GM18511 (cell line): ENCODE data around the gene CILP.

Experiments
- ATAC-seq: cut with Tn5 transposase; IDR thresholded peaks from one replicate; pipeline ENCODE4 v1.9.1; 2021; ENCODE audit warnings: mild to moderate bottlenecking, moderate library complexity; ENCODE audit not compliant: unreplicated experiment

The CILP gene

DNA sequence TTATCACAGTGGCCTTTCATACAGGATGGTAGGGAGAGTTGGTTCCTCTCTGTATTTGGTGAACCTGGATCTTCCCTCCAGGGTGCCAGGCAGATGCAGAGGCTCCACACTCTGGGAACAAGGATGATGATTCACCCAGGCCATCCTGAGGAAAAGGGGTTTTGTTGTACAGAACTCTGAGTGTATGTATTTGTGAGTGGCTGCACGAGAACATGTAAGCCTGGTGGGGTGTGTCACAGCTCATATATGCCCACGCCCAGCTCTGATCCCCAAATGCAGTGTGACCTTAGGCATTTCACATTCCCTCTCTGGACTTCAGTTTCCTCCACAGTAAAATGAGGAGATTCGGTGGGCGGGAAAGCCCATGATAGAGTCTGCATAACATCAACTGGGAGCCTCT, 11.6 kb upstream of the CILP start:
- no peak for ATAC-seq

- ATAC-seq = no peak
Observed at GRCh38 chr15:65221697-65222096, 10.4 kb upstream of the CILP start.

DNA sequence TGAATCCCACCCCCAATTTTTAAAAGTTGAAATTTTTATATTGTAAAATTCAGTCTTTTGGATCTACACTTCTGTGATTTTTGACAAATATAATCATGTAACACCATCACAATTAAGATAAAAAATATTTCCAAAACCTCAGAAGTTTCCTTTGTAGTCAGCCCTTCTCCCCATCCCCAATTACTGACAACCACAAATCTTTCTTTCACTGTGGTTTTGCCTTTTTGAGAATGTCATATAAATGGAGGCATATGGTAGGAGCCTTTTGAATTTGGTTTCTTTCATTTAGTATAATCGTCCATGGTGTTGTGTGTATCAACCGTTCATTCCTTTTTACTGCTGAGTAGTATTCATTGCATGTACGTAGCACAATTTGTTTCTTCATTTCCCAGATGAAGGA, 7.9 kb upstream of the CILP start:
- no peak for ATAC-seq

DNA sequence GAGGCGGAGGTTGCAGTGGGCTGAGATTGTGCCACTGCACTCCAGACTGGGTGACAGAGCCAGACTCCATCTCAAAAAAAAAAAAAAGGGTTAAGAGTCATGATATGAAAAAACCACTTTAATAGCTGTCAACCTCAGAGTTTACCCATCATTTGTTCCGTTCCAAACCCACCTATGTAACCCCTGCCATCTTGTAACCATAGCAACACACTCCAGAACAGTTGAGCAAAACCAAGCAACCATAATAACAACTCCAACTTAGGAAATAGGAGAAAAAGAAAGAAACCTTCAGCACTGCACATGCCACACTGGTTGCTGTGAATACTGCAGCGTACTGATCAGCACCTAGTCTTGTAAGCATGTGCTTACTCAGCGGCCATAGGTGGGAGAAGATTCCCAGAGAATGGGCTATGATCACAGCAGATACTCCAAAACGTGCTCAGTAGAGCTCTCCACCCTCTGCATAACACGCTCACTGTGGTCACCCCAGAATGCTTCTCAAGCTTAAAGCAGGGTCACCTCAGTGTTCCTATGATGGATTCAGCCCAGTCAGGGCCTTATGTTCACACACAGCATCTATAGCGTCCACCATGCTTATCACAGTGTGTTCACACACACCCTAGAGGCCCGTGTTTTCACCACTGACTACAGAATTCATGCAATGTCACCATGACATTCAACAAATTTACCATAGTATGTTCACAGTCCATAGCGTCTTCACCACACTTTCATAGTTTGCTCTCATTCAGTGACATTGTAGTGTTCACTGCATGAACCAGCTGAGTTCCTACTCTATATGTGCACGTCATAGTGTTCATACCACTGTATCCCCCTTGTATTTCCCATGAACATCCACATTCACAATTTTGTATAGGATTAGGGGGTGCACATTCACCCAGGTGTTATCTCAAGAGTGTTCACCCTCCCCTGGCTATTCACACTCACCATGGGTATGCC, 6.5 kb upstream of the CILP start:
- no peak for ATAC-seq

DNA sequence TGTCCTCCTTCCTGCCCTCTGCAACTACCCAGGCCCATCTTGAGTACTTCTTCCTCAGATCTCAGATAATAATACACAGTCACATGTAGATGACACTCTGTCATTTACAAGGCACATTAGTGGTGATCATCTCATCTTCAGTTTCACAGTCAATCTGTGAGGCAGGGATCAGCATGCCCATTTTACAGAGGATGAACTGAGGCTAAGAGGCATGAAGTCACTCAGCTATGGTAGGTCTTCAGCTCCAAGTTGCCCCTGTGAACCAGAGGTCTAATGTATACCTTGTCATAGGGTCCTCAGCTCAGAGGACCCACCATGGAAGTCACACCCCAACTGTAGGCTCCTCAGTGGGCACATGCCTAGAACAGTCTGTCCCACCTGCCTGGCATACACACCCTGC, 4.2 kb upstream of the CILP start:
- ATAC-seq = no peak

DNA sequence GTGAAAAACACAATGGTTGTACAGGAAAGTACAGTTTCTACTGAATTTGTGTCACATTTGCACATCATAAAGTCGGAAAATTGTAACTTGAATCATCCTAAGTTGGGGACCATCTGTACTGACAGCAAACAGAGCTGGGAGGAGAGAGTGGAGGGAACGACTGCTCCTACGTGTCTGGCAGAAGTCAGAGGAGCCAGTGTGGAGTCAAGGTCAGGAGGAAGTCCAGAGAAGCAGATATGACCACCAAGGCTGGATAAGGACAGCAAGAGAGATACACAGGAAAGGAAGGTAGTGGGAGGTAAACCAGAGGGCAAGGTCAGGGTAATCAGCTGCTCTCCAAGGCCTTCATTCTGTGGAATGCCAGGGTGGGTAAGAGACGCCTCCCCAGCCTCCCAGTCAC, 2.7 kb upstream of the CILP start:
- no peak for ATAC-seq

- no peak for ATAC-seq
Observed at GRCh38 chr15:65213241-65213640, 2.0 kb upstream of the CILP start.

- ATAC-seq = no peak
Observed at GRCh38 chr15:65212097-65212496, 824 bp upstream of the CILP start.

DNA sequence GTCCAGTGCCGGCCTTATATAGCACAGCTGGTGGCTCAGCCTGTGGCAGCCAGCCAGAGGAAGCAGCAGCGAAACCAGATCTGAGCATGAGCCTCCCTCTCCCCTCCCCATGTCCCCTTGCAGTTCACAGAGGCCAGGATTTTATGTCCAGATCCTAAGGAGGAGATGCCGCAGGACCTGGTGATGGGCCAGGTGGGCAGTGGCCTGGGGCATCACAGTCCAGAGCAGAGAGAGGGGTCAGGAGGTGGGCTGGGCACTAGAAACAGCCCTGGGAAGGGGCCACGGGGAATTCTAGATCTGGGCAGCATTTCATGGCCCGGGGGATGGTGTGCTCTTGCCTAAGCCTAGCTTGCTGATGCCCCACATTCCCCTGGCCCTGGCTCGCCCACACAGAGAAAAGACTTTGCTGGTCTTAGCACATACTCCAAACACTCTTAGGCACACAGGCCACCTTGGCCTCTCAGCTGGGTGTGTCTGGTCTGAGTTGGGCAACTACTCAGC, 259 bp upstream of the CILP start:
- ATAC-seq = no peak

DNA sequence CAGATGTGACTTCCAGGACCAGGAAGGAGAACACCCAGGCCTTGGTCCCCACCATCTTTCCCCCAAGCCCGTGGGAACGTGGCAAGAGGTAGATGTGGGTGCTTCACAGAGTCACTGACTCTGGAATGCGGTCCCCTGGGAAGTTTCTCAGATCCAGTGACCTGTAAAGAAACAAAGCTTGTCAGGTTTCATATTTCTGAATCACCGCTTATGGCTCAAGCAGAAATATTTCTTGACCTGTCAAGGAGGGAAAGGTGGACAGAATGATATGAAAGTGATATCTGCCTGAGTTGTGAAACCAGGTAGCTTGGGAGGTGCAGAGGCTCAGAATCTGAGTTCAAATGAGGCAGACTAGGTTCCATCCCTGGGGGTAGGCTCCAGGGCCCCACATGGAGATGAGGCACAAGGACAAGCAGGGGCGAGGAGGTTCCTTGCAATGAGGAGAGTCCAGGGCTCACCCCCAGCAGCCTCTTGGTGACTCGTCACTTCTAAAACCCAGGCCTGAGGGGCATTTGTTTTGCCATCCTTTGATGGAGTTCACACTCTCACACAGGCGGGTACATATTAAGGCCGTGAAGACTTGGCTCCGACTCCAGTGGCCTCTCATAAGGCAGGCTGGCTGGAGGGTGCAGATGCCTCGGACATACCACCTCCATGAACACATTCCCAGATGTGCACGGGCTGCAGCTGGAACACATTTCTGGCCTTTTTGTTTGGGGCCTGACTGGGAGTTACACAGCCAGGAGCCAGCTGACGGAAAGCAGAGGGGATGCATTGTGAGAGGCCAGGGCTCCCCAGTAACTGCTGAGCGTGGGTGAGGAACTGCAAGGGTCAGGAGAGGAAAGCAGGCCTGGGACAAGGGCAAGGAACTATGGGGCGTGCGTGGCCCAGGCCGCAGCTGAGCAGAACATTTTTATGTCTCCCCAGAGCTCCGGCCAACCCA, 1.3 kb downstream of the CILP start:
- ATAC-seq = no peak

DNA sequence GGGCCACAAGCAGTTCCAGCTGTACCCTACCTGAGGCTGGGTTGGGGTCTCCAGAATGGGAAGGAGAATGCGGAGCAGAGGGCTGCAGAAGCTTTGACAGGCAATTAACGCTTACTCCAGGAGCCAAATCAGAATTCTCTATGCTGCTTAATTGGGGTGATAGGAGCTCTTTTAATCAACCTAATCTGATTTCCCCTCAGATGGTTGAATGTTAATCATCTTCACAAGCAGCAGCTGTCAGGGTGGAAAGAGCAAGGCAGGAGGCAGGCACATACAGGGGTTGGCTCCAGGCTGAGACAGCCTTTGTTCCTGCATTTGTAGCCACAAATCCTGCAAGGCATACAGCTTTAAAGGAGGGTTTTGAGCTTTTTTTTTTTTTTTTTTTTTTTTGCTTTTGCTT, 2.6 kb downstream of the CILP start:
- ATAC-seq = no peak

- no peak for ATAC-seq
Observed at GRCh38 chr15:65207280-65207840, 3.9 kb downstream of the CILP start.

DNA sequence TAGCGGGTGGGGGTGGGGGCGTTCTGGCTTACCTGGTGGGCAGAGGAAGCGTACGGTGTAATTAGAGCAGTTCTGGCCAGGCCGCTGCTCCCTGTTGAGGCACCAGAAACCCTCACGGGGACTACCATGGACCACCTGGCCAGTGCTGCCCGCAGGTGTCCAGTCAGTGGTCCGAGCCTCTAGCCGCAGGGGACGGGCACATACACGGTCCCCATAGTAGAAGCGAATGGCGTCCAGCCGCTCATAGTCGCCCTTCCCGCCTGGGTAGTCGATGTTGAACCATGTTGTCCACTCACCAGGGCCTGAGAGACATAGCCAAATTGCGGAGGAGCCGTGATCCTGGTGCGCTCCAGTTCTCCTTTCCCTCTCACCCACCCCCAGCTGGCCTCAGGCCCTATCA, 4.5 kb downstream of the CILP start:
- no peak for ATAC-seq

DNA sequence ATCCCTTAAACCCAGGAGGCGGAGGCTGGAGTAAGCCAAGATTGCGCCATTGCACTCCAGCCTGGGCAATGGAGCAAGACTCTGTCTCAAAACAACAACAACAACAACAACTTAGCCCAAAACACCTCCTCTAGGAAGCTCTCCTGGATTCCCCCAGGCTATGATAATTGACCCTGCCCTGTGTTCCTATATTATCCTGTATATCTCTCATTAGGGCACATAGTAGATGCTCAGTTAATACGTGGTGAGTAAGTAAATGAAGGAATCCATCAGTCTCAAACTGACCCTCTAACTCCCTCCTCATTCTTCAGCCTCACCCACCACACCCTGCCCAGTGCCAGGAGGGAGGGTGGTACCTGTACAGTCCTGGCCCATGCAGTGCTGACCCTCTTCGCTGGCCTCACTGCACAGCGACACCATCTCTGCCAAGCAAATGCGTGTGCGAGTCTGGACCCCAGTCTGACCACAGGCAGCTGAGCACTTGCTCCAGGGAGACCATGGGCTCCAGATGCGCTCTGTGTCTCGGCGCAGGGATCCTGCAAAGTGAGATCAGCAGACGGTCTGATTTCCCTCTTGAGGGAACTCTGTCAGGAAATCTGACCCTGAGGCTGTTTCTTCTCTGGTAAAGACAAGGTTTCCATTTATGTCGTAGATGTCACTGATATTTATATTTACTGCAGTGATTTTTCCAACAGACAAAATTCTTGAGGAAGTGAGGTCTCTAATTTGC, 6.2 kb downstream of the CILP start:
- no peak for ATAC-seq

DNA sequence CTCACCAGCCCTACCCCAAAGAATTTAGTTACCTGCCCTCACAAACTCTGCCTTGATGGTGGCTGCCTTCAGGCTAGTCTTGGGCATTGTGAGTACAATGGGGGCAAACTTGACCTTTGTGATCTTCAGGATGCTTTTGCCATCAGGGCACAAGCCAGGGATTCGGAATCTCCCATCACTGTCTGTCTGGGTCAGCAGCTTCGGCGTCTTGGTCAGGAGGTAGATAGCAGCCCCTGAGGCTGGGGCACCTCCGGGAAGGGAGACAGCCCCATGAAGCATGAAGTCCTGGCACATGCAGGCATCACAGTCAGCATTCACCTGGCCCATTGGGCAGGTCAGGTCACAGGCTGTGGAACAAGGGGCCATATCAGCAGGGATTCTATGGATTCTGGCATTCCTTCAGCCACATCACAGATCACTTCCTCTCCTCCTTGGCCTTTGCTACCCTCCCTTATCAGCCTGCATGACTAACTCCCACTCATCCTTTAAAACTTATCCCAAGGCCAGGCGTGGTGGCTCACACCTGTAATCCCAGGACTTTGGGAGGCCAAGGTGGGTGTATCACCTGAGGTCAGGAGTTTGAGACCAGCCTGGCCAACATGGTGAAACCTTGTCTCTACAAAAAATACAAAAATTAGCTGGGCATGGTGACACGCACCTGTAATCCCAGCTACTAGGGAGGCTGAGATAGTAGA, 6.9 kb downstream of the CILP start:
- no peak for ATAC-seq

DNA sequence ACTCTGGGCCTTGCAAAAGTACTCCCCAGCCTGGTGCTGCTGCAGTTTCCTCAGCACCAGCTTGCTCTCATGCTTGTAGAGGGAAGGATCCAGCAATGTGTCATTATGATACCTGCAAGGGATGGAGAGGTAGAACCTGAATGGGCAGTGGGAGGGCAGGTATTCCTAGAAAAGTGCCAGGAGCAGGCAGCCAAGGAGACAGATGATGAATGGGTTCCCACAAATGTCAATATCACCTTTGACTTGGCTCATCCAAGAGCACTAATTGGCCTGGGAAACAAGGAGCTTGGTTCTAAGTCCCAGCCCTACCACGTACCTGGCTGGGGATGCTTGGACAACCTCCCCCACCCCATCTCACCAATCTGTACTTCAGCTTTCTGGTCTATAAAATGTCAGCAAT, 9.4 kb downstream of the CILP start:
- ATAC-seq = no peak

DNA sequence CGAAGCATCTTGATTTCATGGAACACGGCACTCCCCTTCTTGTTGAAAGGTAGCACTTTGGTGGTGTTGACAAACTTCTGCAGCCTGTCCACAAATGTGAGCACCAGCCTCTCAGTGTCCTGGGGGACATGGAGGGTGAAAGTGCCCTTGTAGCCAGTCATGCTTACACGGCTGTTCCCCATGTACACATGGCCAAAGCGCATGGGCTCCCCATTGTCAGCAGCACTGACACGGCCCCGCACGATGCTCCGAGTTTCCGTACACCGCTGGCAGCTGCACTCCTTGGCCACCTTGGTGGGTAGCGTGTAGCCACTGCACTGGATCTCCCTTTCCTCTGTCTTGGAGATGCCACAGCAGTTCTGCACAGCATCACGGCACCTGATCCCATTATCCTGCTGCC, 12.7 kb downstream of the CILP start:
- no peak for ATAC-seq

GRCh38 chr15:65197337-65197645, 14.0 kb downstream of the CILP start:
- ATAC-seq = no peak

GRCh38 chr15:65196637-65197336, 14.5 kb downstream of the CILP start:
- ATAC-seq = no peak

DNA sequence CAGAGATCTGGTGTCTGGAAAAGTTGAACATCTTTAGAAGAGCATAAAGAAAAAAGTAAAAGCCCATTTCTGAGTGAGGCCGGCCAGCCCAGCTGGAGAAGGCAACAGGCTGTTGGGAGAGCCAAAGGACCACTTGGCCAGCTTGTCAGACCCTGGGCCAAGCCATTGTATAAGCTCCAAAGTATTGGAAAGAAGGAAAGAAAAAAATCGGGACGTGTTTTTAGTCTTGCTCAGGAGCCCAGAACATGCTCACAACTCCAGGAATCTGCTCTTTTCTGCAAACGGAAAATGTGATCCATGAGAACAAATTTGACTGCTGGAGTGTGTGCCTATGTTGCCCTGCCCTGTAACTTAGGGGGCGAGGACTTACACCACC, 15.7 kb downstream of the CILP start:
- no peak for ATAC-seq
